GM06990 (cell line): Measurements from ENCODE around the gene CHST11.

ENCODE experiments used
- DNase-seq: peaks from one replicate; pipeline ENCODE4 v3.0.0-alpha.2; 2011; ENCODE audit not compliant: insufficient read length; ENCODE audit errors: extremely low read depth
- H3K27me3 ChIP-seq: replicated peaks from 2 replicates; pipeline ENCODE4 v1.6.0; 2011; ENCODE audit warnings: low read length; ENCODE audit not compliant: control insufficient read depth, insufficient read depth
- H3K36me3 ChIP-seq: 2 replicates; pipeline ENCODE4 v1.5.1; 2011; ENCODE audit warnings: low read length; ENCODE audit not compliant: control insufficient read depth, insufficient read depth
- H3K4me3 ChIP-seq: replicated peaks from 2 replicates; pipeline ENCODE4 v1.5.1; 2011; ENCODE audit warnings: low read depth, mild to moderate bottlenecking, control low read depth, low read length
- CTCF ChIP-seq: IDR thresholded peaks from 2 replicates; pipeline ENCODE4 v1.5.1; 2011; ENCODE audit warnings: low read length, control low read depth, mild to moderate bottlenecking, inconsistent platforms; ENCODE audit not compliant: insufficient read depth, poor library complexity, severe bottlenecking

The CHST11 gene

DNA sequence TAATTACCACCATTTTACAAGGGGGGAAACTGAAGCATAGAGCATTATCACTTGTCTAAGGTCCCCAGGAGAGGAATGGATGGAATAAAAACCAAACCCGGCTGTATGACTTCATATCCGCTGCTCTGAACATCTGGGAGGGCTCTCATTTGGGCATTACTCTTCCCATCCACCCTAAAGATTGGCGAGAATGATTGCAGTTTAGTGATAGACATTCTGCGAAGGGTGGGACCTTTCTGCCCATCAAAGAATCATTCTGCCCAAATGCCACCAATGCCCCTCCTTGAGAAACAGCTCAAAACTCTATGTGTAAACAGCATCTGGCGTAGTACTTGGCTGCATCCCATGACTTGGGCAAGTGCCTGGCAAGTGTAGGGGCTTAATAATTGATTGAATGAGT lies 11.6 kb downstream of the CHST11 start:
- TF ChIP-seq CTCF = no peak
- H3K36me3 ChIP-seq = no peaks in the 10 kb centered on the region
- no peak for DNase-seq
- no peak overlapping the region for H3K4me3 ChIP-seq
- H3K27me3 ChIP-seq = no peaks in the 10 kb centered on the region

DNA sequence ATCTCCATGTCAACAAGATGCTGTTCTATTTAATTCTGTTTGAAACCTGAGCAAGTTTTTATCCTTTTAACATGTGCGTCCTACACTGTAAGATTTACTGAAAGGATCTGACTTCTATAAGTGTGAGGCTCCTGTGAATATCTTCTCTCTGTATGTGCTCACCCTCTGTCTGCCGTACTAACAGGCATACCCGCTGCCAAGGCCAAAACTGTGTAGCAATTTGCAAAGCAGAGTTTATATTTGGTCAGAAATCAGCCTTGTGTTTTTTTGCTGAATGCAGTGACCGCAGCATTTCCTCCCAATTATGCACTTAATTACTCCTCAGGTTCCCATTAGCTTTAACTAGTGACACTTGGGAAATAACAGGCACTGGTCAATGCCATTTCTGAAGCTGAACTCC lies 12.3 kb downstream of the CHST11 start:
- Histone ChIP-seq H3K36me3 (no peaks in the 10 kb centered on the region), H3K27me3 (no peaks in the 10 kb centered on the region), H3K4me3 (no peak overlapping the region)
- TF ChIP-seq CTCF = no peak
- no peak for DNase-seq

GRCh38 chr12:104469523-104469922 lies 12.8 kb downstream of the CHST11 start:
- no peaks in the 10 kb centered on the region for H3K36me3 ChIP-seq

GRCh38 chr12:104470521-104470920 lies 13.8 kb downstream of the CHST11 start:
- Histone ChIP-seq H3K27me3 (no peaks in the 10 kb centered on the region), H3K36me3 (no peaks in the 10 kb centered on the region), H3K4me3 (no peak overlapping the region)
- TF ChIP-seq CTCF = no peak
- DNase-seq = no peak

More at GRCh38 chr12:104469523-104469922, 12.8 kb downstream of the CHST11 start:
- DNase-seq = no peak
- no peaks in the 10 kb centered on the region for H3K27me3 ChIP-seq
- H3K4me3 ChIP-seq = no peak overlapping the region
- TF ChIP-seq CTCF = no peak

DNA sequence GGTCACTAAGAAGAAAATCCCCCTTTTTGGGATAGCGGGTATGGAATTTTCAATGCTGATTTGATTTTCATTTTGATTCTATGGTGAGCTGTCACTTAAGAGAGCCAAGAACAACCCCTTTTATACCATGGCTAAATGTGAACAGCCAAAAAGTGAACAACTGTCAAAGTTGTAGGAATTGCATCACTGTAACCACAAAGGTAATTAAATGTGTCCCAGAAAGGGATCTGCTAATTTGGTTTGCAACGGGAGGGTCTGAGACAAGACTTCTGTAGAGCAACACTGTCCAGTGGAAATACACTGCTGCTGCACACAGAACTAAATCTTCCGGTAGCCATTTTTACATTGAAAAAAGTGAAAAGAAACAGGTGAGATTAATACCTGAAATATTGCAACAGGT lies 14.6 kb downstream of the CHST11 start:
- Histone ChIP-seq H3K4me3 (no peak overlapping the region), H3K27me3 (no peaks in the 10 kb centered on the region), H3K36me3 (no peaks in the 10 kb centered on the region)
- no peak for TF ChIP-seq CTCF
- DNase-seq = no peak

DNA sequence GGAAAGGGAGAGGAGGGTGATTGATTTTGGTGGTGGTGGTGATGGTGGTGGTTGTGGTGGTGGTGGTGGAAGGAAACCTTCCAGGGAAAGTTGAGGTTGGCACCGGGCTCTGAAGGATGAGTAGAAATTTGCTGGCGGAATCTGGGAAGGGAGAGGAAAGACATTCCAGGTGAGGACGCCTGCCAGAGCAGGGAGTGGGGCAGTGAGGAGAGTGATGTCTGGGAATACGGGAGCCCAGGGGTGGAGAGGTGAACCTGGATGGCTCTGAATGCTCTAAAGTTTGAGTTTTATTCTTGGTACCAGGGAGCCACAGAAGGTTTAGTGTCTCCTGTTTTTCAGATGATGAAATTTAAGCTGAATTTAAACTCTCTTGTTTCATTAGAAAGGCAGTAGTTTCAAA lies 16.0 kb downstream of the CHST11 start:
- DNase-seq = no peak
- Histone ChIP-seq H3K4me3 (no peak overlapping the region), H3K36me3 (no peaks in the 10 kb centered on the region), H3K27me3 (no peaks in the 10 kb centered on the region)
- no peak for TF ChIP-seq CTCF
